PC-9 (cell line): ENCODE measurements around the gene ELK3.

Experiments used
- CTCF ChIP-seq: fragments of 200-600 bp; sonication (generic); conservative IDR thresholded peaks from 2 replicates; pipeline ENCODE4 v1.6.1; 2017; ENCODE audit warnings: mixed run types, antibody characterized with exemption, mild to moderate bottlenecking, moderate library complexity
- EZH2 ChIP-seq: fragments of 200-600 bp; sonication (generic); IDR thresholded peaks from 2 replicates; pipeline ENCODE4 v1.8.0; 2017; ENCODE audit warnings: antibody characterized with exemption, low read depth

- TF ChIP-seq CTCF (no peak), EZH2 (no peak)
Observed at GRCh38 chr12:96263449-96263902, 69.3 kb downstream of the ELK3 start.
